GM12874 (cell line): ENCODE data around the gene ZNF77.

Source experiments
- TF ChIP-seq, protein P1 (sequence below): IDR thresholded peaks from 2 replicates; pipeline ENCODE4 v1.5.1; 2011; ENCODE audit warnings: low read depth, mild to moderate bottlenecking, control low read depth, low read length, moderate library complexity; ENCODE audit not compliant: insufficient read depth

The ZNF77 gene

DNA sequence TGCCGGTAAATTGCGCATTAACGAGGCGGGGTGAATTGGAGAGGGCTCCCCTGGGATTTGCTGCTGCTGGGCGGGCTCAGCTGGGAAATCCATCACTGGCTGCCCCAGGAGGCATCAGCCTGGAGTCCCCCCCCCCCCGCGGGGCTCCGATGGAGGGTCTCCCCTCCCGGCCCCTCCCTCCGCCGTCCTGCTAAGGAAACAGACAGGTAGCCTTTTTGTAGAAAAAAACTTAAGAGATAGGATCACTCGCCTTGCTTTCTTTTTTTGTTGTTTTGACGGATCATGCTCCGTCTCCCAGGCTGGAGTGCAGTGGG, 39.4 kb upstream of the ZNF77 start:
- TF ChIP-seq, protein P1, sequence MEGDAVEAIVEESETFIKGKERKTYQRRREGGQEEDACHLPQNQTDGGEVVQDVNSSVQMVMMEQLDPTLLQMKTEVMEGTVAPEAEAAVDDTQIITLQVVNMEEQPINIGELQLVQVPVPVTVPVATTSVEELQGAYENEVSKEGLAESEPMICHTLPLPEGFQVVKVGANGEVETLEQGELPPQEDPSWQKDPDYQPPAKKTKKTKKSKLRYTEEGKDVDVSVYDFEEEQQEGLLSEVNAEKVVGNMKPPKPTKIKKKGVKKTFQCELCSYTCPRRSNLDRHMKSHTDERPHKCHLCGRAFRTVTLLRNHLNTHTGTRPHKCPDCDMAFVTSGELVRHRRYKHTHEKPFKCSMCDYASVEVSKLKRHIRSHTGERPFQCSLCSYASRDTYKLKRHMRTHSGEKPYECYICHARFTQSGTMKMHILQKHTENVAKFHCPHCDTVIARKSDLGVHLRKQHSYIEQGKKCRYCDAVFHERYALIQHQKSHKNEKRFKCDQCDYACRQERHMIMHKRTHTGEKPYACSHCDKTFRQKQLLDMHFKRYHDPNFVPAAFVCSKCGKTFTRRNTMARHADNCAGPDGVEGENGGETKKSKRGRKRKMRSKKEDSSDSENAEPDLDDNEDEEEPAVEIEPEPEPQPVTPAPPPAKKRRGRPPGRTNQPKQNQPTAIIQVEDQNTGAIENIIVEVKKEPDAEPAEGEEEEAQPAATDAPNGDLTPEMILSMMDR: no peak

- TF ChIP-seq, protein P1: no peak
Measured at GRCh38 chr19:2983351-2984214, 38.8 kb upstream of the ZNF77 start.

GRCh38 chr19:2982983-2983350, 38.2 kb upstream of the ZNF77 start:
- TF ChIP-seq, protein P1: no peak

GRCh38 chr19:2982561-2982960, 37.8 kb upstream of the ZNF77 start:
- TF ChIP-seq, protein P1: no peak

GRCh38 chr19:2981898-2982297, 37.1 kb upstream of the ZNF77 start:
- TF ChIP-seq, protein P1: no peak

DNA sequence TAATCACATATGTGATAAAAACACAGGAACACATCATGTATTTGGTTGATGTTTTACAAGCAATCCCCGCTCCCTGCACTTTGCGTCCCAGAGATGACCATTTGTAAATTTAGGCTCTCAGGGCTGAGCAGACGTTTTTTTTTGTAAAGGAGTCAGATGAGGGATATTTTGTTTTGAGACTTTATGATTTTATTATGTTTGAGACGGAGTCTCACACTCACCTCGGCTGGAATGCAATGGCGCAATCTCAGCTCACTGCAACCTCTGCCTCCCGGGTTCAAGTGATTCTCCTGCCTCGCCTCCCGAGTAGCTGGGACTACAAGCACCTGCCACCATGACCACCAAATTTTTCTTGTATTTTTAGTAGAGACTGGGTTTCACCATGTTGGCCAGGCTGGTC, 34.0 kb upstream of the ZNF77 start:
- TF ChIP-seq, protein P1: no peak

DNA sequence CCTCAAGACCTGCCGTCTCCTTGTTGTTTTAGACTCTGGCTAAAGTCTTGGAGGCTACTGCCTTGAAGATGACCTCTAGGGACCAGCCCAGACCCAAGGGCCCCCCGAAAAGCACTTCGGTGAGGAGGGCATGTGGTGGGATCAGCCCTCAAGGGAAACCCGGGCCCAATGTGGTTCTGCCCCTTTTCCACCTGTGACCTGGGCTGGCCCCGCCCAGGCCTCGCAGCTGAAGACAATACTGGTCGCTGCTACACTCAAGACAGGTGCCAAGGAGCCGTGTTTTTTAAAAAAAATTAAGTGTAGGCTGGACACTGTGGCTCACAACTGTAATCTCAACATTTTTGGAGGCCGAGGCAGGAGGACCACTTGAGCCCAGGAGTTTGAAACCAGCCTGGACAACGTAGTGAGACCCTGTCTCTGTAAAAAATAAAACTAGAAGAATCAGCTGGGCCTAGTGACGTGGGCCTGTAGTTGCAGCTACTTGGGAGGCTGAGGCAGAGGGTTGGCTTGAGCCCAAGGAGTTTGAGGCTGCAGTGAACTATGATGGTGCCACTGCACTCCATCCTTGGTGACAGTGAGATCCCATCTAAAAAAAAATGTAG, 33.5 kb upstream of the ZNF77 start:
- TF ChIP-seq, protein P1: no peak
